K562 (cell line): ENCODE results near the gene HCST. TPM values are rescaled to one million over a fixed set of nuclear protein-coding genes. Genes with fewer than 3 reads are reported as not detected.

Experiments used
- CBX3 ChIP-seq, 2 experiments: IDR thresholded peaks; 1 replicate in 1 of 2; 2 replicates in 1 of 2; pipeline ENCODE4 v1.6.1; 2012; ENCODE audit warnings: inconsistent platforms in 2 of 2, low read length in 2 of 2, borderline replicate concordance in 1 of 2, control low read depth in 1 of 2
- CC2D1A ChIP-seq: fragments of 450-650 bp; IDR thresholded peaks from 2 replicates; pipeline ENCODE4 v1.6.1; 2017; ENCODE audit warnings: mild to moderate bottlenecking
- HDAC1 ChIP-seq, 2 experiments: fragments of 450-650 bp; IDR thresholded peaks; 2 replicates each; pipeline ENCODE4 v1.6.1; 2016 to 2017; ENCODE audit warnings: inconsistent platforms in 1 of 2, mild to moderate bottlenecking in 1 of 2, moderate library complexity in 1 of 2
- RB1 ChIP-seq: fragments of 450-650 bp; IDR thresholded peaks from 2 replicates; pipeline ENCODE4 v1.6.1; 2017; ENCODE audit warnings: low read depth, mild to moderate bottlenecking
- RBFOX2 ChIP-seq: fragments of 200-400 bp; formaldehyde crosslinking; IDR thresholded peaks from 2 replicates; pipeline ENCODE4 v1.6.1; 2017; ENCODE audit warnings: low read depth, mild to moderate bottlenecking, low read length, moderate library complexity
- RNF2 ChIP-seq: sonication (generic); IDR thresholded peaks from 2 replicates; pipeline ENCODE4 v1.6.1; 2016
- ZNF212 ChIP-seq: fragments of 450-650 bp; formaldehyde crosslinking; IDR thresholded peaks from 2 replicates; pipeline ENCODE4 v1.4.0; 2020; ENCODE audit warnings: mild to moderate bottlenecking
- polyA plus RNA-seq, 8 experiments: library from polyadenylated mRNA; depleted of rRNA in 4 of 8; stranded (reverse) in 5 of 8; unstranded in 3 of 8; fragments of >200 nt; fragmentation: Nextera tagmentation in 2 of 8; fragmentation: Illumina TruSeq in 1 of 8; extraction: Ambion mirVana in 2 of 8; extraction: Trizol in 1 of 8; gene quantifications; 2 replicates each; pipeline versions ENCODE4 v1.2.1 to v1.2.3, GENCODE V29; 2011 to 2014; ENCODE audit warnings: inconsistent platforms in 1 of 8, missing spikeins in 1 of 8
- total RNA-seq, 7 experiments: library from RNA; depleted of rRNA in 6 of 7; stranded (reverse); fragments of >200 nt in 6 of 7; fragmentation: Illumina TruSeq in 2 of 7; extraction: Trizol in 2 of 7; gene quantifications; 2 replicates each; pipeline versions ENCODE4 v1.2.1 to v1.2.3, GENCODE V29; 2011 to 2021; ENCODE audit warnings: low replicate concordance in 1 of 7
- TF ChIP-seq, protein P1 (sequence below), 2 experiments: fragments of 450-650 bp; formaldehyde crosslinking in 1 of 2; IDR thresholded peaks; 2 replicates each; pipeline versions ENCODE4 v1.4.0 to v1.6.1; 2014 to 2020; ENCODE audit warnings: mild to moderate bottlenecking in 2 of 2, borderline replicate concordance in 1 of 2, low read depth in 1 of 2
- TF ChIP-seq, protein P2 (sequence below): fragments of 450-650 bp; formaldehyde crosslinking; IDR thresholded peaks from 2 replicates; pipeline ENCODE4 v1.4.0; 2020; ENCODE audit warnings: mild to moderate bottlenecking, moderate library complexity
- TF ChIP-seq, protein P3 (sequence below), 2 experiments: fragments of 450-650 bp in 1 of 2; IDR thresholded peaks; 2 replicates each; pipeline ENCODE4 v1.6.1; 2011 to 2017; ENCODE audit warnings: low read depth in 2 of 2, antibody characterized with exemption in 1 of 2, borderline replicate concordance in 1 of 2, low read length in 1 of 2, mild to moderate bottlenecking in 1 of 2, mixed read lengths in 1 of 2; ENCODE audit not compliant: control insufficient read depth in 1 of 2
- TF ChIP-seq, protein P4 (sequence below): fragments of 250-450 bp; sonication (Bioruptor Pico); IDR thresholded peaks from 2 replicates; pipeline ENCODE4 v1.5.1; 2021; ENCODE audit warnings: mild to moderate bottlenecking

HCST gene
- total and polyA plus RNA-seq, 9 of the 15 experiments (the other 6 are each of a cell fraction or from before 2014, with no cell fraction given): 0.29 to 1.9 (median 0.95) TPM; not detected in 2

DNA sequence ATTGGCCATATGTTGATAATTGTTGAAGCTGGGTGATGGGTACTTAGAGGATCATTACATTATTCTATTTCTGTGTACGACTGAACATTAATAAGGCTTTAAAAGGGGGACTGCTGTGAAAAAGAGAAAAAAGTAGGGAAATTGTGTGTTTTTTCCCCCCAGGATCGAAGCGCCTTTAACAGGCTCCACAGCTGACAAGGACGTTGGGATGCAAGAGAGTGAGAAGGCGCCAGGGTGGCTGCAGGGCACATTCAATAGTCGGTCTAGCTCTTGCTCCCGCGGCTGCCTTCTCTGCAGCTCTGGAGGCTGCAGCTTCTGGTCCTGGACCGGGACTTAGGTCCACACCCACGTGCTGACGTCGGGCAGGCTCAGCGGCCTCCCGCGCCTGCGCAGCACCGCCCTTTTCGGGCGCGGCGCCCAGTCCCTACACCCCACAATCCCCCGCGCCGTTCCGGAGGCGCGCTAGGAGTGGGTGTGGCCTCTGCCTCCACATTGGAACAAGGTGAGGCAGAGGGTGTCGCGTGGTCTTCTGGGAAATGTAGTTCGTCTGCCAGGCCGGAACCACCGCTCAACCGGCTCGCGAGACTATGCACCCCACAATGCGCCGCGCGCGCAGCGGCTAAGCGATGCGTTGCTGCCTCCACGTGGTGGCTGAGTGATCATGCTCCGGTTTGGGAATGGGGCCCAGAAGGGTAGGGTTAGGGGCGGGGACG is 29.0 kb downstream of the HCST start (continued):
- TF ChIP-seq, protein P1, sequence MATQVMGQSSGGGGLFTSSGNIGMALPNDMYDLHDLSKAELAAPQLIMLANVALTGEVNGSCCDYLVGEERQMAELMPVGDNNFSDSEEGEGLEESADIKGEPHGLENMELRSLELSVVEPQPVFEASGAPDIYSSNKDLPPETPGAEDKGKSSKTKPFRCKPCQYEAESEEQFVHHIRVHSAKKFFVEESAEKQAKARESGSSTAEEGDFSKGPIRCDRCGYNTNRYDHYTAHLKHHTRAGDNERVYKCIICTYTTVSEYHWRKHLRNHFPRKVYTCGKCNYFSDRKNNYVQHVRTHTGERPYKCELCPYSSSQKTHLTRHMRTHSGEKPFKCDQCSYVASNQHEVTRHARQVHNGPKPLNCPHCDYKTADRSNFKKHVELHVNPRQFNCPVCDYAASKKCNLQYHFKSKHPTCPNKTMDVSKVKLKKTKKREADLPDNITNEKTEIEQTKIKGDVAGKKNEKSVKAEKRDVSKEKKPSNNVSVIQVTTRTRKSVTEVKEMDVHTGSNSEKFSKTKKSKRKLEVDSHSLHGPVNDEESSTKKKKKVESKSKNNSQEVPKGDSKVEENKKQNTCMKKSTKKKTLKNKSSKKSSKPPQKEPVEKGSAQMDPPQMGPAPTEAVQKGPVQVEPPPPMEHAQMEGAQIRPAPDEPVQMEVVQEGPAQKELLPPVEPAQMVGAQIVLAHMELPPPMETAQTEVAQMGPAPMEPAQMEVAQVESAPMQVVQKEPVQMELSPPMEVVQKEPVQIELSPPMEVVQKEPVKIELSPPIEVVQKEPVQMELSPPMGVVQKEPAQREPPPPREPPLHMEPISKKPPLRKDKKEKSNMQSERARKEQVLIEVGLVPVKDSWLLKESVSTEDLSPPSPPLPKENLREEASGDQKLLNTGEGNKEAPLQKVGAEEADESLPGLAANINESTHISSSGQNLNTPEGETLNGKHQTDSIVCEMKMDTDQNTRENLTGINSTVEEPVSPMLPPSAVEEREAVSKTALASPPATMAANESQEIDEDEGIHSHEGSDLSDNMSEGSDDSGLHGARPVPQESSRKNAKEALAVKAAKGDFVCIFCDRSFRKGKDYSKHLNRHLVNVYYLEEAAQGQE (IDR thresholded peaks at IDR 0.05; ENCODE audit: borderline replicate concordance): peak; percentile 96
- TF ChIP-seq, protein P1 (CRISPR knock-in tag; IDR thresholded peaks at IDR 0.05; ENCODE audit: low read depth): no peak; the same call in 1 of the 2 replicates
- TF ChIP-seq HDAC1 (IDR thresholded peaks at IDR 0.05): 0 out of 4 replicates have a peak, but pooled peaks of 1 of the 2 experiments have one; percentile 7
- peak in 1 of 2 experiments; percentile 63; a peak in 1 of 3 replicates for TF ChIP-seq CBX3 (IDR thresholded peaks at IDR 0.05; ENCODE audit: borderline replicate concordance in 1 of 2, low read length in 2 of 2)
- peak; percentile 82 for TF ChIP-seq RB1
- TF ChIP-seq CC2D1A: peak; percentile 93
- 0 out of 2 replicates have a peak, but pooled peaks have one; percentile 46 for TF ChIP-seq RNF2
- no peak for TF ChIP-seq ZNF212 (CRISPR knock-in tag)
- TF ChIP-seq, protein P2, sequence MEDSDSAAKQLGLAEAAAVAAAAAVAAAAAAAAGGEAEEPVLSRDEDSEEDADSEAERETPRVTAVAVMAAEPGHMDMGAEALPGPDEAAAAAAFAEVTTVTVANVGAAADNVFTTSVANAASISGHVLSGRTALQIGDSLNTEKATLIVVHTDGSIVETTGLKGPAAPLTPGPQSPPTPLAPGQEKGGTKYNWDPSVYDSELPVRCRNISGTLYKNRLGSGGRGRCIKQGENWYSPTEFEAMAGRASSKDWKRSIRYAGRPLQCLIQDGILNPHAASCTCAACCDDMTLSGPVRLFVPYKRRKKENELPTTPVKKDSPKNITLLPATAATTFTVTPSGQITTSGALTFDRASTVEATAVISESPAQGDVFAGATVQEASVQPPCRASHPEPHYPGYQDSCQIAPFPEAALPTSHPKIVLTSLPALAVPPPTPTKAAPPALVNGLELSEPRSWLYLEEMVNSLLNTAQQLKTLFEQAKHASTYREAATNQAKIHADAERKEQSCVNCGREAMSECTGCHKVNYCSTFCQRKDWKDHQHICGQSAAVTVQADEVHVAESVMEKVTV (CRISPR knock-in tag): peak; percentile 99
- peak; percentile 70 for TF ChIP-seq RBFOX2
- TF ChIP-seq, protein P3, sequence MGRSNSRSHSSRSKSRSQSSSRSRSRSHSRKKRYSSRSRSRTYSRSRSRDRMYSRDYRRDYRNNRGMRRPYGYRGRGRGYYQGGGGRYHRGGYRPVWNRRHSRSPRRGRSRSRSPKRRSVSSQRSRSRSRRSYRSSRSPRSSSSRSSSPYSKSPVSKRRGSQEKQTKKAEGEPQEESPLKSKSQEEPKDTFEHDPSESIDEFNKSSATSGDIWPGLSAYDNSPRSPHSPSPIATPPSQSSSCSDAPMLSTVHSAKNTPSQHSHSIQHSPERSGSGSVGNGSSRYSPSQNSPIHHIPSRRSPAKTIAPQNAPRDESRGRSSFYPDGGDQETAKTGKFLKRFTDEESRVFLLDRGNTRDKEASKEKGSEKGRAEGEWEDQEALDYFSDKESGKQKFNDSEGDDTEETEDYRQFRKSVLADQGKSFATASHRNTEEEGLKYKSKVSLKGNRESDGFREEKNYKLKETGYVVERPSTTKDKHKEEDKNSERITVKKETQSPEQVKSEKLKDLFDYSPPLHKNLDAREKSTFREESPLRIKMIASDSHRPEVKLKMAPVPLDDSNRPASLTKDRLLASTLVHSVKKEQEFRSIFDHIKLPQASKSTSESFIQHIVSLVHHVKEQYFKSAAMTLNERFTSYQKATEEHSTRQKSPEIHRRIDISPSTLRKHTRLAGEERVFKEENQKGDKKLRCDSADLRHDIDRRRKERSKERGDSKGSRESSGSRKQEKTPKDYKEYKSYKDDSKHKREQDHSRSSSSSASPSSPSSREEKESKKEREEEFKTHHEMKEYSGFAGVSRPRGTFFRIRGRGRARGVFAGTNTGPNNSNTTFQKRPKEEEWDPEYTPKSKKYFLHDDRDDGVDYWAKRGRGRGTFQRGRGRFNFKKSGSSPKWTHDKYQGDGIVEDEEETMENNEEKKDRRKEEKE (IDR thresholded peaks at IDR 0.05; ENCODE audit: borderline replicate concordance in 1 of 2, control insufficient read depth in 1 of 2, low read depth in 2 of 2, low read length in 1 of 2): no peak
- TF ChIP-seq, protein P4, sequence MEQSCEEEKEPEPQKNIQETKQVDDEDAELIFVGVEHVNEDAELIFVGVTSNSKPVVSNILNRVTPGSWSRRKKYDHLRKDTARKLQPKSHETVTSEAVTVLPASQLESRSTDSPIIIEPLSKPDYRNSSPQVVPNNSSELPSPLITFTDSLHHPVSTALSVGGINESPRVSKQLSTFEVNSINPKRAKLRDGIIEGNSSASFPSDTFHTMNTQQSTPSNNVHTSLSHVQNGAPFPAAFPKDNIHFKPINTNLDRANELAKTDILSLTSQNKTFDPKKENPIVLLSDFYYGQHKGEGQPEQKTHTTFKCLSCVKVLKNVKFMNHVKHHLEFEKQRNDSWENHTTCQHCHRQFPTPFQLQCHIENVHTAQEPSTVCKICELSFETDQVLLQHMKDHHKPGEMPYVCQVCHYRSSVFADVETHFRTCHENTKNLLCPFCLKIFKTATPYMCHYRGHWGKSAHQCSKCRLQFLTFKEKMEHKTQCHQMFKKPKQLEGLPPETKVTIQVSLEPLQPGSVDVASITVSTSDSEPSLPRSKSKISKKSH (CRISPR knock-in tag): no peak
